Cerebellar nuclear complex (tissue), 1 donor: ENCODE measurements around the gene MID1.

Experiments
- DNase-seq, 2 experiments: peaks; one replicate each; lab custom pipeline; 2025; lab: John Stamatoyannopoulos, UW

The MID1 gene

DNA sequence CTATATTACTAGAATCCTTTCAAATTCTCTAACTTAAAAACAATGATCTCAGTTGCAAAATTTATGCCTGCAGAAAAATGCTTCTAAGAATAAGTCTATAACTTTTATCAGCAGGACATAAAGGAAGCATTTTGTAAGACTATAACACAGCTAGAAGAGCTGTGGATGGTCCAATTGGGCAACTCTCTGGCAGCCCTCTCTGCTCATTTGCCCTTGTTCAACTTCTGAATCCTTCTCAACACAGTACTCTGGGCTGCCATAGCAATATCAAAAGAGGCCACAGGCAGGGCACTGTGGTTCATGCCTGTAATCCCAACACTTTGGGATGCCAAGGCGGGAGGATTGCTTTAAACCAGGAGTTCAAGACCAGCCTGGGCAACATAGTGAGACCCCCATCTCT lies 88.5 kb downstream of the MID1 start:
- no peak for DNase-seq

DNA sequence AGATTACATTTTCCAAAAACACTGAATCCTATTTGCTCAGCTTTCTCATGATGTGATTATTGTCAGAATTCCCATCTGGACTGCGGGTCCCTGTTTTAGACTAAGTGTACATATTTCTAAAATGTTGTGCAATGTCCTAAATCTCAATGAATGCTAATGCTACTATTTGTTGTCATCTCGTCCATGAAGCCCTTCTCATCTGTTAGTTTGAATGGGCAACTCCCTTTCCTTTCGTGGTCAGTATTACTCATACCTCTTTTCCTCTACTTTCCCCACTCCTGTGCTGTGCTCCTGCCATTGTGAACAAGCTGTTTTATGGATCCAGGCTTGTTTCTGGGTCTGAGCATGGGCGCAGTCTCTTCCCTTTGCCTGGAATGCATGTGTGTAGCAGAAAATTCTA lies 91.0 kb downstream of the MID1 start:
- no peak for DNase-seq

DNA sequence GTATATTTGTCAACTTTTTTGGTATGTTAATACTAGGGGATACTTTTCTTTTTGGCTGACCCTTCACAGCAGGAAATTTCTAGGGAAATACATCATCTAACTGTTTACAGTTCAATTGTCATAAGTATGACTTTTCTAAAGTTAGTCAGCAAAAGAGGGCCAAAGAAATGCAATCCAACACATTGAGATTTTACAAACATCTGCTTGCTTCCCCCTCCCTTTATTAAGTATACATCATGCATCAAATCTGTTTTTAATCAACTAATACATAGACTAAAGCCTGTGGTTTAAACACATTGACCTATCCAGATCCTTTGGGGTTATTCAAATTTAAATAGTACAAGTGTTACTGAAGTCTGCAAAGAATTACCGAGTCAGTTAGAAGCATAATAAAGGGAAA lies 93.9 kb downstream of the MID1 start:
- DNase-seq, result no peak

DNA sequence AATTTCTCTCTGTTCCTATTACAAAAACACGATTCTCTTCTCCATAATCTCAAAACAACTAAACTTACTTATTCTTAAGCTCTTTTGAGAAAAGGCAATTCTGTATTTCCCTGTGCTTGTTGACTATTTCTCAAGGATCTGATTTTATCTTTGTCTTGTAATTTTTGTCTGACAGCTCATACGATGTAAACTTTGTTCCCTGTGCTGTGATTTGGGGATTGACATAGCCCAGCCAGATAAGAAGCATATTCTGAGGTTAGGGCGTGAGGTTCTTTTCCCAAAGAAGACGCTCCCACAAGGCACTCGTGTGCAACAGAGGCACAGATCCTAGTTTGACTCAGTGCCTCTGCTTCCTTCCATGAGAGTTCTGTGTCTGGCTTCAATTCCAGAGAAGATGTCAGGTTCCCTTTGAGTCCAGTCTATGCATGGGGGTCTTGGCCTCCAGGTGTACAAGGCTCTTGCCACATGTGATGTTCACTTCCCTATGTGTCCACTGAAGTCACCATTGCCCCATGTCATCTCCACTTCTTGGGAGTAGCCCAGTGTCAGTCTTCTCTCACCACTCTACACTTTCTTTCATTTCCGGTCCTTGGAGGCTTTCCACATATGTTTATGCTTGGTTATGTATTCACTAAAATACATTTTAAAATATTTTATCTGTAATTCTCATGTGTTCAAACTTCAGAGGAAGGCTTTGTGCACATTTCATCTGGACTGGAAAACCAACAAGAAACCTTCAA lies 94.8 kb downstream of the MID1 start:
- no peak for DNase-seq

DNA sequence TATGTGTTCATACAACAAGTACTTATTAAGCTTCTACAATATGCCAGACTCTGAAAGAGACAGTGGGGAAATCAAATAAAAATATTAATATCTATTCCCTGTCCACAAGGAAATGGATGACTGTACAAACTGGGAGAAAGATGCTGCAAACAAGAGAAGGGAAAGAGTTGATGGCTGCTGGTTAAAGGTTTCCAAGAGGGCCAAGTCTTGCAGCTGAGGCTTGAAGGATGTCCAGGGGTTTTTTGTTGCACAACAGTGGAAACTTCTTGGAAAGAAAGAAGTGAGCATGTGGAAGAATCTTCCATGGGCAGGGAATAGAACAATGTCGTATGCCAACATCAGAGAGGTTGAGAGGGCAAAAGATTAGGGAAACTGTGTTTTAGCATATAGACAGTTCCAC lies 95.8 kb downstream of the MID1 start:
- DNase-seq, result no peak

DNA sequence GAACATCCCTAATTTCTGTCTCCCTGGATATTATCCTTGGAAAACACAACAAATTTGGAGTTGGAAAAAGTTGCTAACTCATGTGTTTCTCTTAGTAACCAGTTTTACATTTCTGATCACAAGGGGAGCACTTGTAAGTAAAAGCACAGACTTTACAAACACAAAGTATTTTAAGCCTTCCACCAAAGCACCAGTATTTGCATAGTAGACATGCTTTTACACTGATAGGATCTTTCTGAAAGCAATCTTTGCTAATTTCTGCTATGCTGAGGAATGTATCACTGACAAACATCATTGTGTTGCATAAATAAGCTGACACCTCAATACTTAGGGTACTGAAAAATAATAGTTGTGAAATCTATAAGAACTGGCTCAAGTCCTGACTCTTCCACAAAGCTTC lies 100.6 kb downstream of the MID1 start:
- DNase-seq, result no peak

DNA sequence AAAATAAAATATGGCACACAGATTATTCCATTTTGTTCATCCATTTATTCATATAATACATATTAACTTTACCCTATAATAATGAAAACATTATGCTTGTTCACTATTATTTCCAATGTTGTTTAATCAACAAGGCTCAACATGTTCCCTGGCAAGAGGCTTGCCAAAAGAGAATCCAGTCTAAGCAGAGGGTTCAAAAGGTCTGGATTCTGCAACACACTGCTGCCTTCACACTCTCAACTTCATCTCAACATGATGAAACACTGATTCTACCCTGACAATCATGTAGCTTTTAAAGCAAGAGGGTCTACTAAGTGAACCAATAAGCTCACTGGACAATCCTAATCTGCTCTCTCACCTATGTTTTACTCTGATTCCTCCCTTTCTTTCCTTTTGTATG lies 101.1 kb downstream of the MID1 start:
- no peak for DNase-seq

DNA sequence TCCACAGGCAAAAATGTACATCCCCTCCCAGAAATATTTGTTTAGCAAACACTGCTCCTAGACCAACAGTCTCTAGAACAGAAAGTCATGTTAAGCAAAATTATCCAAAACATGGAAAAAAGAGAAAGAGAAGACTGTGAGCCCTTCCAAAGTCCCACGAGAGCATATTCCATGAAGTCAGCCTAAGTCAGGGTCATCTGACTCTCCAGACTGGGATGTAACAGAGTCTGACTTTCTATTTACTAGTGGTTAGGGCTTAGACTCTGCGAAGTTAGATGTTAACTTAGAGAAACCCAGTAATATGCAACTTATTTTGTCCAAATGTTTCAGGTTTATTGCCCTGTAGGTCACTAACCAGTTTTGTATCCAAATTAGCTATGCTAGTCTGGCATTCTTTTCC lies 102.3 kb downstream of the MID1 start:
- no peak for DNase-seq

DNA sequence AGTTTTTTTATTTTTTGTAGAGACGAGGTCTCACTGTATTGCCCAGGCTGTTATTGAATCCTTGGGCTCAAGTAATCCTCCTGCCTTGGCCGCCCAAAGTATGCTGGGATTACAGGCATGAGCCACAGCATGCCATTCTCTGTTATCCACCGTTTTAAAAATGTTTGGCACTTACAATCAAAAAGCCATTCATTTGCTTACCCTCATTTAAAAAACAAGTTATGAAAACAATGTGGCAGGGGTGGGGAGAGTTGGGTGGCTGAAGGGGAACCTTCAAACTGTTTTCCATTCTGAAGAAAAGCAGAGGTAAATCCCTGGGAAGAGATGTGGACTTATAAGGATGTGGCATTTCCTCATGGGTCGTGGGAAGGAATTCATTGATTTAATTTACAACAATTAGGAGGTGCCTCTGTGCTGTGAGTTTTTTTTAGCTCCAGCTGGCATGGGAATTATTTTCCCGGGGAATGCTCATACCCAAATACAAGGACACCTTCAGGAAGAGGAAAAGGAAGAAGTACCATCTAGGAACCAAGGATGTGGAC lies 103.5 kb downstream of the MID1 start:
- no peak for DNase-seq

DNA sequence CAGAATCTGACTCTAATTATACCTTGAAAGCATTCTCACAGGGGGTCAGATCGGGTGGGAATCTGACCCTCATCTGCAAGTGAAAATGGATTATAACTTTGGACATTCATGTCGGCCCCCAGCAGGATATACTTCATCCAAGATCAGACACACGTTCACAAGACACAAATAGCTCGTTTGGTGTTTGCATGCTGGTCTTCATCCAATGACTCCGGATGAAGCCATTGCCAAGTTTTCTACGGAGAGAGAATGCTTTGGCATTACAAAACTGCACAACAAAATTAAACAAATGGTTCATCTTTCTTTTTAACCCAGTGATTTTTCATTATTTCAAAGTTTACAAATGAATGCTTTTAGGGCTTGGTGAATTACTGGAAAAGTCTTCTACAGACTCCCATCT lies 105.5 kb downstream of the MID1 start:
- peak in 1 of 2 experiments; percentile 18 for DNase-seq

DNA sequence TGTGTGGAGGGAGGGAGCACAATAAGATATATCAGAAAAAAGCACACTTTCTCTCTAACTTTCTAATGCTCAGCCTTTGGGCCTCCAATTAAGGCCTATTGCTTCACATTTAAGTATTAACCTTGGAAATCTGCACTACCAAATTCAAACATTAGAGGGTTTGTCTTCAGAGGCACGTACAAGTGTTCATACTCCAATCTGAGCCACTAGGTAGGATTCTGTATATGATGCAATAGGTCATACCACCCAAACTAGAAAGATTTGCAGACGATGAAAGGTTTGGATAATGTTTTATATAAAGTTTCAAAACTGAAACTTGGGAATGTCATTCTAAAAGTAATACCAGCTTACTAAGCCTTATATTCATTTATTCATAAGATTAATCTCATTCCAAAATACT lies 106.4 kb downstream of the MID1 start:
- no peak for DNase-seq

- no peak for DNase-seq
Measured at GRCh38 chrX:10512741-10513140, 107.6 kb downstream of the MID1 start.

DNA sequence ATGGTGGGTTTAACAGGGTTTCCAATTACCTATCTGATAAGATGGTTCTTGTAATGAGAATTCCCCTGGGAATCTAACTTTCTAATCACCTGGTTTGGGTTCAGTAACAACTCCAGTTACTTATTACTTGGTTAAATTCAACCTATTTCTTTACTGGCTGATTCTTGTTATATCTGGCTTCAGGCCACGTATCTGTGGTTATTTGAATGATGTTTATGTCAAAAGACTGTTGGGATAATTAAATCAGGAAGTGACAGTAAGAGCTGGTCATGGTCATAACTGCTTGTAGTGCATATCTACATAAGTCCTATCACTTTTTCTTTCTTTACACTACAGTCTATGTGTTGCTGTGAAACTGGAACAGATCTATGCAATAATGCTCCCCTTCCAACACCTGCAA lies 108.1 kb downstream of the MID1 start:
- DNase-seq, result no peak

GRCh38 chrX:10509397-10509796 lies 111.0 kb downstream of the MID1 start:
- no peak for DNase-seq

DNA sequence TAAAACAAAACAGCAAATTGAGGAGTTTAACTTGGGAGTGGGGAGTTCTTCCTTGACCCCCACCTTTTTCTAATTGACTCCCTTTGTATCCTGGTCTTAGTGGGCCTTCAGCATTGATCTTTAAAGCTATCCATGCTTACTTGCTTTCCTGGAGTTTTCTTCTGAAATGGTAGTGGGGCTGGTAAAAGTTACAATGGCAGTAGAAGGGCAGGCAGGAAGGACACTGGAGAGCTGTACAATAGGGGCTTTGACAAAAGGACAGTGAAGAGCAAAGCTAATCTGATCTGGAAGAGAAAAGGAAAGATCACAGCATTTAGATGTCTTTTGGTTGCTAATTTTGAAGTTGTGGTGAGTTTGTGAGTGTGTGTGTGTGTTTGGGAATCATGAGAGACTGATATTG lies 111.5 kb downstream of the MID1 start:
- no peak for DNase-seq

DNA sequence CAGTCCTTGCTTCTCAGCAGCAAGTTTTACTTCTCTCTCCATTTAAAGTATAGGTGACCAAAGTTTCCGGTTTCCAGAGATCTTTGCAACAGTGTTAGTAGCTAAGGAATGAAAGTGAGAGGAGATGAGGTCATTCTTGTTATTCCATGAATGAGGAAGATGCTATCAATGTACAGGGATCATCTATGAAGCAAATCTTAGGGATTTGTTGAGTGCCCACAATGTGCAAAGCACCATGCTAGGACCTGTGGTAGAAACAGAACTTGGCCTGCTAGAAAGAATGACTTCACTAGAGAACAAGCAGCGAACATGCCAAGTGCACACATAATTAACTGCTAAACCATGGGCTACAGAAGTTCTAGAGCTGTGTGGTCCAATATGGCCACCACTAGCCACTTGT lies 112.5 kb downstream of the MID1 start:
- DNase-seq, result no peak

- DNase-seq, result no peak
Measured at GRCh38 chrX:10507181-10507580, 113.2 kb downstream of the MID1 start.

DNA sequence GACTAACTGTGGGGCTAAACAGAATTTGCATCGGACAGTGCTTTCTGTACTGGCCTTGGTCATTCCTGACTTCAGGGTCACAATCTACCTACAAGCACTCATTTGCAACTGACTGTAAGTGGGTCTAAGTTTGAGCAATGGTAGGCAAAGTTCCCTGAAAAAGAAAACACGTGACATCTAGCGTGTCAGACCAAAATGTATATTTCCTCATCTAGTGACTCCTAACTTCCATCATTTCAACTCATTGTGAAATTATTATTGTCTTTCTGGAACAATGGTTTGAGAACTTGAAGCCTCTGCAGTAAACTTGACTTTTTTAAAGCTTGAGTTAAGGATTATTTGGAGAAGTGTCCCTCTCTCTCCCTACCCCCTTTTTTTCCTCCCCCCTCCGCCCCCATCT lies 113.6 kb downstream of the MID1 start:
- DNase-seq, result no peak

DNA sequence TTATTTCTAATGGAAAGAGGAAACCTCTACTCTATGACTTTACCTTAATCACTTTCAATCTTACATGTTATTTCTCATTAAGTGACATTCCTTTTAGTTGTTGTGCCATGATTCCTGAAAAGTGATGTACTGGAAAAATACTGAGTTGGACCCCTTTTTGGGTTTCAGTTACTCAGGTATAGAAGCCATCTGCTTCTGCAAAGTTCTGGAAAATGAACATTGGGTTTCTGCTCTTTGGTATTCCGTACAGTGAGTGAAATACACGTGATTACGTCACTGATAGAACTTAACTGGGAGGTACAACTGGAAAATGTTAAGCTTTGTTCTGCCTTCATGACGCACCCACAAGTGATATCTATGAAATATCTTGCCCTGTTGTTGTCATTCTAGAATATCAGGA lies 114.7 kb downstream of the MID1 start:
- no peak for DNase-seq

GRCh38 chrX:10502961-10503360 lies 117.4 kb downstream of the MID1 start:
- no peak for DNase-seq

DNA sequence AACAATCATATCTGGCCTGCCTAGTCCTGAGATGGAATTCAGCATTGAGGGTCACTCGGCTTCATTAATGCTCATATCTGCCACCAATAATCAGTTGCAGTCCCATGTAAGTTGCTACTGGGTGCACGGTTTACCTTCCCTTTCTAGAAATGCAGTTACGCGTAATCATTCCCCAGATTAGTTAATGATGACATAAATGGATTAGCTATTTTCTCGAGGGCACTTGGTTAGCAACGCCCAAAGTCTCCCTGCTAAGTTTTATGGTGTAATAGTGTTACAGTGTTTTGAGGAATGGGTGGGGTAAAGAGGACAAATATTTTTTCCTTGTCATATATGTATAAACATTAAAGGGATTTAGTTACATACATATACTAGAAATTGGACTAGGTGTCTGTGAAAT lies 118.8 kb downstream of the MID1 start:
- no peak for DNase-seq

DNA sequence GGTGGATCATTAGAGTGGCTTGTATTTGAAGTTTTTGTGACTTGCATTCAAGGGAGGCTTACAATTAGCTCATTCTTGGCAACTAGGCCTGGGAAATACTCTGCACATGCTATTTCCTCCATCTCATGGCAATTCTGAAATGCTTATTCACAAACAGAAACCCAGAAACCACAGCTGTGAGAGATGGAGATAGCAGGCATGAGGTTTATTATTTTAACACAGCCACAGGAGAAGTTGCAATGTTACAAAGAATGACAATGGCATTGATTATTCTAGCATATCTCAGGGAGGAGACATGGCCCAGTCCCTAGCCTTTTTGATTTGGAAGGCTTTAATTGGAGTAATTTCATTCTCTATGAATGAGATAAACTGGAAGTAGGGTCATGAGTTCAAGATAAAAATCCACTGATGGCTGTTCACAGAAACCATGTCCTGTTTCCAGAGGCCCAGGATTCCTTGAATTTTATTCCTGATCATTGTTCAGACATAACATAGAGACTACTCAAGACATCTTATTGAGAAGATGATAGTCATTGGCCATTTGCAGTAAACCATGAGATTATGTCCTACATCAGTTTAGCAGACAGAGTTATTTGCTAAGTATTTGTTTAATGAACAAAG lies 123.9 kb downstream of the MID1 start:
- DNase-seq, result no peak

DNA sequence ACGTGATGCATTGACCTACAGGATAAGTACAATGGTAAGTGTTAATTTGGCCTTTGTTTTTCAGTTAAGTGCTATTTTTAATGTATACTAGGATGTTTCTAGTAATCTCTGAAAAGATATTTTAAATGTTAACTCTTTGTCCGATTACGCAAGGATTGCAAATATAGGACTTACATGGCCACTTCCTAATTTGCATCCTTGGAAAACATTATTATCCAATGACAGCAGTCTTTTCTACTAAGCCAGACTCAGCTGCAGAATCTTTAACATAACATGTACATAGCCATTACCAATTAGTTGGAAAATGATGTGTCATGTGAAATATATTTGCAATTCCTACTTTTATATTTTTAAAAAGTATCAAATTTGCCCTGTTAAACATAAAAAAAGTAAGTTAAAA lies 124.7 kb downstream of the MID1 start:
- DNase-seq, result no peak

DNA sequence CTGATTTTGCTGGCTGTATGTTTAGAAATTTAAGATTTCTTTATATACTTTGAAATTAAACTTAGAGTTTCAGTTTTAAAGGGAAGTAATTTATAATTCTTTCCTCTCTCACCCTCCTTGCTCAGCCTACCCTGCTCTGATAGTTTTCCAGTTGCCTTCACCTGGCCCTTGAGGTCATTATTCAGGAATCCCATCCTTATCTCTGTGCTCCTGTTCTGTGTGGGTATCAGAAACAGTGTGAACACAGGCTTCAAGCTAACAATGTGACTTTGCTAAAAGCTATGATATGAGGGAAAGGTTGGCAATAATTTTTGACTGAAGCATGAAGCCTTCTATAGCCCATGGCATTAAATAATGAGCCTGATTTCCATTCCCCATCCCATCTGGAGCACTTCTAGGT lies 128.1 kb downstream of the MID1 start:
- no peak for DNase-seq
